Neuronal stem cell (in vitro differentiated cells): ENCODE data around the gene OLFML1.

Experiments used
- DNase-seq: peaks from one replicate; pipeline ENCODE4 v3.0.0-alpha.2; 2013; ENCODE audit warnings: low spot score
- H2AFZ ChIP-seq: one replicate; pipeline ENCODE4 v1.6.1; 2013; ENCODE audit warnings: mild to moderate bottlenecking, low read length, inconsistent platforms
- H2AK5ac ChIP-seq: 2 replicates; pipeline ENCODE4 v1.6.1; 2013; ENCODE audit warnings: low read depth, mild to moderate bottlenecking, inconsistent platforms, low read length, moderate library complexity, mixed read lengths
- H2BK120ac ChIP-seq: 2 replicates; pipeline ENCODE4 v1.6.1; 2013; ENCODE audit warnings: low read depth, mild to moderate bottlenecking, inconsistent platforms, low read length, moderate library complexity, mixed read lengths
- H2BK12ac ChIP-seq: one replicate; pipeline ENCODE4 v1.6.1; 2013; ENCODE audit warnings: low read length, inconsistent platforms
- H2BK15ac ChIP-seq: 2 replicates; pipeline ENCODE4 v1.6.1; 2013; ENCODE audit warnings: mild to moderate bottlenecking, low read length, inconsistent platforms, mixed read lengths
- H2BK5ac ChIP-seq: one replicate; pipeline ENCODE4 v1.6.1; 2013; ENCODE audit warnings: inconsistent platforms, mild to moderate bottlenecking, low read length, moderate library complexity
- H3K14ac ChIP-seq: one replicate; pipeline ENCODE4 v1.6.1; 2013; ENCODE audit warnings: low read length, inconsistent platforms
- H3K18ac ChIP-seq: 2 replicates; pipeline ENCODE4 v1.6.1; 2013; ENCODE audit warnings: low read length, inconsistent platforms
- H3K23ac ChIP-seq: 2 replicates; pipeline ENCODE4 v1.6.1; 2013; ENCODE audit warnings: low read depth, mild to moderate bottlenecking, mixed read lengths, low read length, inconsistent platforms; ENCODE audit not compliant: poor library complexity
- H3K27ac ChIP-seq: replicated peaks from 3 replicates; pipeline ENCODE4 v1.5.1; 2013; ENCODE audit warnings: low read length, inconsistent platforms
- H3K27me3 ChIP-seq, 3 experiments: 2 replicates each; pipeline ENCODE4 v1.6.1; 2013; ENCODE audit warnings: low read length in 3 of 3, mild to moderate bottlenecking in 2 of 3, inconsistent platforms in 1 of 3, low read depth in 1 of 3, mixed read lengths in 1 of 3, moderate library complexity in 1 of 3; ENCODE audit not compliant: control insufficient read depth in 3 of 3, insufficient read depth in 3 of 3
- H3K36me3 ChIP-seq, 2 donors: replicated peaks in 1 of 2; 2 replicates each; pipeline ENCODE4 v1.6.1; 2013; ENCODE audit warnings: low read length in 2 of 2; ENCODE audit not compliant: control insufficient read depth in 2 of 2, insufficient read depth in 2 of 2
- H3K4ac ChIP-seq: 2 replicates; pipeline ENCODE4 v1.6.1; 2013; ENCODE audit warnings: inconsistent platforms, mild to moderate bottlenecking, low read length, moderate library complexity
- H3K4me1 ChIP-seq, 2 donors: 1 replicate in 1 of 2; 2 replicates in 1 of 2; pipeline ENCODE4 v1.6.1; 2013; ENCODE audit warnings: low read length in 2 of 2, low read depth in 1 of 2; ENCODE audit not compliant: control insufficient read depth in 2 of 2, insufficient read depth in 1 of 2
- H3K4me2 ChIP-seq: one replicate; pipeline ENCODE4 v1.6.1; 2013; ENCODE audit warnings: mild to moderate bottlenecking, low read length, inconsistent platforms; ENCODE audit not compliant: insufficient read depth, poor library complexity, severe bottlenecking
- H3K4me3 ChIP-seq, 2 donors: 2 replicates each; pipeline ENCODE4 v1.5.1; 2013; ENCODE audit warnings: low read length in 2 of 2, mild to moderate bottlenecking in 2 of 2, inconsistent platforms in 1 of 2, moderate library complexity in 1 of 2
- H3K79me1 ChIP-seq: one replicate; pipeline ENCODE4 v1.6.1; 2013; ENCODE audit warnings: low read depth, mild to moderate bottlenecking, inconsistent platforms, low read length, moderate library complexity
- H3K9ac ChIP-seq: one replicate; pipeline ENCODE4 v1.6.1; 2013; ENCODE audit warnings: mild to moderate bottlenecking, low read depth, low read length, inconsistent platforms; ENCODE audit not compliant: poor library complexity
- H3K9me3 ChIP-seq, 2 donors: replicated peaks in 1 of 2; 2 replicates each; pipeline versions ENCODE3 to v1.6.1; 2013; ENCODE audit warnings: low read length in 2 of 2, mild to moderate bottlenecking in 2 of 2, inconsistent platforms in 1 of 2, low read depth in 1 of 2, mixed read lengths in 1 of 2, moderate library complexity in 1 of 2; ENCODE audit not compliant: control insufficient read depth in 2 of 2, insufficient read depth in 1 of 2
- H4K8ac ChIP-seq: one replicate; pipeline ENCODE4 v1.6.1; 2013; ENCODE audit warnings: low read depth, mild to moderate bottlenecking, inconsistent platforms, low read length, moderate library complexity
- H4K91ac ChIP-seq: one replicate; pipeline ENCODE4 v1.6.1; 2013; ENCODE audit warnings: low read length, low read depth, mild to moderate bottlenecking, inconsistent platforms; ENCODE audit not compliant: poor library complexity
- WGBS, 2 donors: extraction: QIAGEN DNeasy Blood & Tissue Kit; methylation state at CpG; one replicate each; pipeline ENCODE4 v1.1.7; 2013; ENCODE audit warnings: missing lambda C conversion rate in 2 of 2, mixed read lengths in 1 of 2; ENCODE audit not compliant: insufficient read length in 2 of 2, insufficient replicate concordance in 1 of 2; ENCODE audit errors: extremely low coverage in 2 of 2; 5-methylcytosine and 5-hydroxymethylcytosine counted together

OLFML1 gene

DNA sequence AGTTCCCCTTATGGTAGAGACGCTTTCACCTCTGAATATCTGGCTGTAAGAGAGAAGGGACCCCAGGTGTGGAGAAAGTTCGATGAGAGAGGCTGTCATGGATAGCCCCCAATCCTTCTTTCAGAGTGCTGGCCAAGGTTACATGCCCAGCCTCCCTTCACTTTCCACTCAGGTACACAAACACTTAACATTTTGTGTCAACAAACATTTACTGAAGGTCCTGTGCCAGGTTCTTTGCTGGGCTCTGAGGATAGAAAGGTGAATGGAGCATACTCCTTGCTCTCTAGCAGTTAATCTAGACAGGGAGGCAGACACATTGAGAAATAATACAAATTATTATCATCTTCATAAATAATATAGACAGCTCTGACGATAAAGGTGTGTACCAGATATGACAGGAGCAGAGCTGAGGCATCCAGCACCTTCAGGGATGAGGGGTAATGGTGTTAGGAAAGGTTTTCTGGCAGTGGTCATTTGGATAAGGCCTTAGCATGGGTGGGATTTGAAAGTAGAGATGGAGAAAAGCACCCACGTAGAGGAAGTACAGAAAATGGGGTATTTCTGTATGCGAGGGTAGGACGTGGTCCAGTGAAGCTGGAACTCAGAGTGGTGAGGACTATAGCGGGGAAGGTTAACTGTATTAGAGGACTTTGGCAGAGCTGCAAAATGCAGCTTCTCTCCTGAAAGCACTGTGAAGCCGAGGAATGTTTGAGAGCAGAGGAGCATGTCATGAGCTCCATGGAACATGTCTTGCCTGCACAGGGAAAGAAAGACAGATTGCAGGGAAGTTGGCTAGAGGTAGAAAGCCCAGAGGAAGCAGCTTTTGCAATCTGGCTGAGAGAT is 48.1 kb downstream of the OLFML1 start:
- H2BK120ac ChIP-seq = no peak overlapping the region
- H3K4me3 ChIP-seq = no peak overlapping the region
- H3K9ac ChIP-seq = no peak overlapping the region
- peaks cover 0 to 37% (median 0%) of the 10 kb centered on the region in 3 experiments for H3K27me3 ChIP-seq
- H3K36me3 ChIP-seq = no peaks in the 10 kb centered on the region
- no peak overlapping the region for H3K23ac ChIP-seq
- H3K18ac ChIP-seq = no peak overlapping the region
- peaks cover 0 to 3% of the 10 kb centered on the region in 2 donors for H3K4me1 ChIP-seq
- H4K8ac ChIP-seq = no peak overlapping the region
- H2AFZ ChIP-seq = no peak overlapping the region
- H3K4me2 ChIP-seq = no peak overlapping the region
- no peak overlapping the region for H3K27ac ChIP-seq
- H3K9me3 ChIP-seq = no peaks in the 10 kb centered on the region
- H2BK15ac ChIP-seq = no peak overlapping the region
- no peak overlapping the region for H4K91ac ChIP-seq
- H2BK12ac ChIP-seq = no peak overlapping the region
- no peak for DNase-seq
- H2BK5ac ChIP-seq = no peak overlapping the region
- no CpG with 5 or more reads among the region's 8 CpGs for WGBS, 2 donors
- no peak overlapping the region for H2AK5ac ChIP-seq
- no peak overlapping the region for H3K4ac ChIP-seq
- H3K14ac ChIP-seq = no peak overlapping the region
- H3K79me1 ChIP-seq = no peaks in the 10 kb centered on the region

GRCh38 chr11:7534042-7534378 is 48.7 kb downstream of the OLFML1 start:
- H3K27me3 ChIP-seq = peaks cover 0 to 34% (median 0%) of the 10 kb centered on the region in 3 experiments
- H2BK12ac ChIP-seq = no peak overlapping the region
- no peak overlapping the region for H3K9ac ChIP-seq
- H3K18ac ChIP-seq = no peak overlapping the region
- H2AFZ ChIP-seq = no peak overlapping the region
- no peaks in the 10 kb centered on the region for H3K79me1 ChIP-seq
- H3K9me3 ChIP-seq = no peaks in the 10 kb centered on the region
- no peak overlapping the region for H3K27ac ChIP-seq
- H3K4ac ChIP-seq = no peak overlapping the region
- H3K14ac ChIP-seq = no peak overlapping the region
- H3K4me2 ChIP-seq = no peak overlapping the region
- H2BK120ac ChIP-seq = no peak overlapping the region
- H2AK5ac ChIP-seq = no peak overlapping the region
- no peak overlapping the region for H2BK15ac ChIP-seq
- H3K4me1 ChIP-seq = peaks cover 0 to 8% of the 10 kb centered on the region in 2 donors
- no peak for DNase-seq
- no peak overlapping the region for H3K23ac ChIP-seq
- no peak overlapping the region for H2BK5ac ChIP-seq
- no peak overlapping the region for H3K4me3 ChIP-seq
- H4K91ac ChIP-seq = no peak overlapping the region
- H4K8ac ChIP-seq = no peak overlapping the region
- no peaks in the 10 kb centered on the region for H3K36me3 ChIP-seq

- no peak overlapping the region for H2AFZ ChIP-seq
- H3K4me2 ChIP-seq = no peak overlapping the region
- H3K4me3 ChIP-seq = no peak overlapping the region
- no peak overlapping the region for H3K14ac ChIP-seq
- H2BK12ac ChIP-seq = no peak overlapping the region
- DNase-seq = no peak
- H3K36me3 ChIP-seq = no peaks in the 10 kb centered on the region
- no peak overlapping the region for H2BK5ac ChIP-seq
- WGBS, 2 donors = no CpG with 5 or more reads among the region's 8 CpGs
- no peak overlapping the region for H3K23ac ChIP-seq
- no peaks in the 10 kb centered on the region for H3K79me1 ChIP-seq
- H3K4ac ChIP-seq = no peak overlapping the region
- peaks cover 0 to 13% of the 10 kb centered on the region in 2 donors for H3K4me1 ChIP-seq
- no peaks in the 10 kb centered on the region for H3K9me3 ChIP-seq
- H3K9ac ChIP-seq = no peak overlapping the region
- no peak overlapping the region for H2BK120ac ChIP-seq
- H4K91ac ChIP-seq = no peak overlapping the region
- no peak overlapping the region for H3K18ac ChIP-seq
- H2AK5ac ChIP-seq = no peak overlapping the region
- peaks cover 0 to 34% (median 0%) of the 10 kb centered on the region in 3 experiments for H3K27me3 ChIP-seq
- no peak overlapping the region for H3K27ac ChIP-seq
- no peak overlapping the region for H2BK15ac ChIP-seq
- no peak overlapping the region for H4K8ac ChIP-seq
Measured at GRCh38 chr11:7536100-7536499, 50.8 kb downstream of the OLFML1 start.

DNA sequence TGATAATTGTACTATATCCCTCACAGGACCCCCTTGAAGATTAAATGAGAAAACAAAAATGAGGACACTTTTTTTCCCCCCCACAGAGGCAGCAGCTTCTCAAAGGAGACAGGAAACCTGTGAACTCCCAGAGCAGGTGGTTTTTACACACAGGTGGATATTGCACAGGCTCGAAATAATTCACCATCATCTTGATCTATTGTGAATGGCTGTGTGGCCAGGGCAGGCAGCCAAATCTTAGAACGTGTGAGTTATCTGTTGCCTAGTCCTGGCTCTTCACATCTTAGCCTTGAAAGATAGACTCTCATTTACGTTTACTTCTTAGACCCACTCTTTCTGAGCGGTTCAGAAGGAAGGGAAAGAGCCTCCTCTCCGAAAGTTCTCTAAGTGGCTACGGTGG is 52.0 kb downstream of the OLFML1 start:
- no peak overlapping the region for H4K8ac ChIP-seq
- no peak overlapping the region for H3K27ac ChIP-seq
- no peak overlapping the region for H3K18ac ChIP-seq
- no CpG with 5 or more reads among the region's 6 CpGs for WGBS, 2 donors
- peaks cover 0 to 44% (median 0%) of the 10 kb centered on the region in 3 experiments for H3K27me3 ChIP-seq
- H2BK12ac ChIP-seq = no peak overlapping the region
- no peak overlapping the region for H3K4me3 ChIP-seq
- DNase-seq = no peak
- H3K4me2 ChIP-seq = no peak overlapping the region
- H3K14ac ChIP-seq = no peak overlapping the region
- H3K79me1 ChIP-seq = no peaks in the 10 kb centered on the region
- no peak overlapping the region for H4K91ac ChIP-seq
- H3K36me3 ChIP-seq = no peaks in the 10 kb centered on the region
- H3K9ac ChIP-seq = no peak overlapping the region
- H2BK15ac ChIP-seq = no peak overlapping the region
- H3K4me1 ChIP-seq = peaks cover 0 to 13% of the 10 kb centered on the region in 2 donors
- no peaks in the 10 kb centered on the region for H3K9me3 ChIP-seq
- no peak overlapping the region for H2BK120ac ChIP-seq
- no peak overlapping the region for H2AFZ ChIP-seq
- H2BK5ac ChIP-seq = no peak overlapping the region
- no peak overlapping the region for H3K23ac ChIP-seq
- no peak overlapping the region for H3K4ac ChIP-seq
- no peak overlapping the region for H2AK5ac ChIP-seq
